Spleen (tissue), 11 donors: ENCODE results near the gene ADAP1. TPM values are rescaled to one million over a fixed set of nuclear protein-coding genes. Genes with fewer than 3 reads are reported as not detected.

ENCODE experiments used
- DNase-seq: peaks from one replicate; pipeline ENCODE4 v3.0.0-alpha.2; 2020
- H3K27ac ChIP-seq, 8 donors: fragments of 200-600 bp; sonication (generic) in 7 of 8; 1 replicate in 4 of 8; 2 replicates in 4 of 8; pipeline versions ENCODE4 v1.5.0 to v1.8.0; 2016 to 2021; ENCODE audit warnings: inconsistent platforms in 4 of 8, mild to moderate bottlenecking in 4 of 8, moderate library complexity in 1 of 8
- H3K27me3 ChIP-seq, 7 donors: fragments of 200-600 bp; sonication (generic) in 6 of 7; replicated peaks in 1 of 7; 1 replicate in 4 of 7; 2 replicates in 3 of 7; pipeline versions ENCODE4 v1.5.0 to v1.8.0; 2016 to 2021; ENCODE audit warnings: inconsistent platforms in 3 of 7, mild to moderate bottlenecking in 1 of 7
- H3K36me3 ChIP-seq, 6 donors: fragments of 200-600 bp; sonication (generic) in 5 of 6; 1 replicate in 4 of 6; 2 replicates in 2 of 6; pipeline versions ENCODE4 v1.5.0 to v1.8.0; 2016 to 2021; ENCODE audit warnings: inconsistent platforms in 2 of 6
- H3K4me1 ChIP-seq, 6 donors: fragments of 200-600 bp; sonication (generic) in 5 of 6; 1 replicate in 3 of 6; 2 replicates in 3 of 6; pipeline versions ENCODE4 v1.5.0 to v1.8.0; 2016 to 2021; ENCODE audit warnings: inconsistent platforms in 3 of 6
- H3K4me3 ChIP-seq, 8 donors: fragments of 200-600 bp; sonication (generic) in 7 of 8; 1 replicate in 4 of 8; 2 replicates in 4 of 8; pipeline versions ENCODE4 v1.5.0 to v1.8.0; 2016 to 2021; ENCODE audit warnings: inconsistent platforms in 4 of 8, mild to moderate bottlenecking in 4 of 8, moderate library complexity in 2 of 8
- H3K9me3 ChIP-seq, 8 donors: fragments of 200-600 bp; sonication (generic) in 7 of 8; 1 replicate in 4 of 8; 2 replicates in 4 of 8; pipeline versions ENCODE4 v1.5.0 to v1.8.0; 2016 to 2021; ENCODE audit warnings: inconsistent platforms in 4 of 8
- POLR2A ChIP-seq, 3 donors: fragments of 450-650 bp; IDR thresholded peaks; one replicate each; pipeline ENCODE4 v1.5.1; 2017; ENCODE audit warnings: antibody characterized with exemption in 3 of 3, mild to moderate bottlenecking in 1 of 3
- POLR2AphosphoS5 ChIP-seq, 3 donors: sonication (generic); formaldehyde crosslinking; IDR thresholded peaks; one replicate each; pipeline ENCODE4 v1.5.1; 2017; ENCODE audit warnings: antibody characterized with exemption in 3 of 3
- WGBS, 5 donors: extraction: QIAGEN DNeasy Blood & Tissue Kit in 3 of 5; methylation state at CpG; one replicate each; pipeline versions ENCODE4 v1.1.5 to v1.1.7; 2013 to 2018; 5-methylcytosine and 5-hydroxymethylcytosine counted together
- intact Hi-C: fragments of 100-400 bp; cut with DNase I; formaldehyde crosslinking; loops from one replicate; pipeline ENCODE4 v1.15.0; 2023; ENCODE audit warnings: low total_unique reads
- polyA plus RNA-seq, 3 donors: library from polyadenylated mRNA; stranded (reverse); fragments of 200-250 nt; gene quantifications; one replicate each; pipeline ENCODE4 v1.2.1, GENCODE V29; 2013
- total RNA-seq, 7 donors: library from RNA; depleted of rRNA in 3 of 7; stranded (reverse); fragments of >200 nt in 3 of 7; fragmentation: NEBNext Ultra II Directional in 4 of 7; extraction: Animal tissue kit (Norgen Biotek cat#: 25700) in 4 of 7; gene quantifications; one replicate each; pipeline versions ENCODE4 v1.1.0 to v1.2.1, GENCODE V29; 2016 to 2021
- TF ChIP-seq, protein P1 (sequence below), 11 experiments: fragments of 200-600 bp in 7 of 11; fragments of 450-650 bp in 4 of 11; sonication (generic) in 4 of 11; IDR thresholded peaks in 8 of 11; conservative IDR thresholded peaks in 3 of 11; 1 replicate in 7 of 11; 2 replicates in 4 of 11; pipeline versions ENCODE4 v1.4.0 to v1.8.0; 2016 to 2021; ENCODE audit warnings: antibody characterized with exemption in 11 of 11, inconsistent platforms in 4 of 11, mild to moderate bottlenecking in 1 of 11
- donor health status: healthy with polysubstance abuse.
- donor health status: DM: no; HTN: no; CAD: no; lungs with moderate emphysema.
- donor health status: DM: no; HTN: no; CAD: no.
- donor health status: Bipolar disorder and iron deficiency.
- donor health status: healthy.
- donor health status: DM: no; HTN: no; CAD: no.
- donor health status: DM: yes; HTN: yes; CAD: no.

Gene ADAP1
- total and polyA plus RNA-seq, 10 donors = 8.7 to 38.6 (median 22.7) TPM

DNA sequence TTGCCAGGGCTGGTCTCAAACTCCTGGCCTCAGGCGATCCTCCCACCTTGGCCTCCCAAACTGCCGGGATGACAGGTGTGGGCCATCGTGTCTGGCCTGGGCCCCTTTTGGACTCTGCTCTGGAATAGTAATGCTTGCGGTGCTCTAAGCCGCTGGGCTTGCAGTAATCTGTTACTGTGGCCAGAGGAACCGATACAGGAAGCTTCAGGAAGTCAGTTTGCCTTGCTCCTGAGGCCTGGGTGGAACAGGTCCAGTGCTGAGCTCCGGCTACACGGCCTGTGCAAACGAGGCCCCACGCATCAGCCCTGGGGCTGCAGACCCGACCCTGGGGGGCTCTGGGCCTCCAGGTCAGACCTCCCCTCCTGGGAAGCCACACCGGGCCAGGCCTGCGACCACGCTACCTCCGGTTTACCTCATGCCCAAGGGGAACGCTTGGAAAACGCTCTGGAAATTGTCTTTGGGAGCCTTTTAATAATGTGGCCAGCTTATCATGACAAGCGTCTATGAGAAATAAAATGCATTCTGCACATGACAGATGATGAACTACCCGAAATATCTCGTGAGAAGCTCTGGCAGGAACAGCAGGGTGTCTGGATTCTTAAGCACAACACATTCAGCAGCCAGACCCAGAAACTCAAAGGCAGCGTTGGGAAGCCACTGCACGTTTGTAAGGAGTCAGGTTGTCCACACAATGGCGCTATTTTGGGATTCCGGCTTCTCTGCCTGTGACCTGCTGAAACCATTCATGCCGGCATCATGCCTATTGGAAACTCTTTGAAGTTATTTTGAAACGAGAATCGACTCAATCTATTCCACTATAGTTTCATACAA is 10.1 kb upstream of the ADAP1 start:
- Histone ChIP-seq H3K27me3 (peaks cover 0 to 26% (median 0%) of the 10 kb centered on the region in 7 donors), H3K4me1 (peaks cover 17 to 60% (median 38%) of the 10 kb centered on the region in 6 donors), H3K36me3 (peaks cover 0 to 35% (median 32%) of the 10 kb centered on the region in 6 donors), H3K4me3 (no peak overlapping the region), H3K27ac (peak overlapping the region in 4 of 8 donors; percentile 32 to 71 (median 66)), H3K9me3 (no peaks in the 10 kb centered on the region)
- 33 to 54% (median 40%) methylated on average over 19 to 27 of the region's 27 CpGs for WGBS, 5 donors
- peak; percentile 73 for DNase-seq
- TF ChIP-seq, protein P1, sequence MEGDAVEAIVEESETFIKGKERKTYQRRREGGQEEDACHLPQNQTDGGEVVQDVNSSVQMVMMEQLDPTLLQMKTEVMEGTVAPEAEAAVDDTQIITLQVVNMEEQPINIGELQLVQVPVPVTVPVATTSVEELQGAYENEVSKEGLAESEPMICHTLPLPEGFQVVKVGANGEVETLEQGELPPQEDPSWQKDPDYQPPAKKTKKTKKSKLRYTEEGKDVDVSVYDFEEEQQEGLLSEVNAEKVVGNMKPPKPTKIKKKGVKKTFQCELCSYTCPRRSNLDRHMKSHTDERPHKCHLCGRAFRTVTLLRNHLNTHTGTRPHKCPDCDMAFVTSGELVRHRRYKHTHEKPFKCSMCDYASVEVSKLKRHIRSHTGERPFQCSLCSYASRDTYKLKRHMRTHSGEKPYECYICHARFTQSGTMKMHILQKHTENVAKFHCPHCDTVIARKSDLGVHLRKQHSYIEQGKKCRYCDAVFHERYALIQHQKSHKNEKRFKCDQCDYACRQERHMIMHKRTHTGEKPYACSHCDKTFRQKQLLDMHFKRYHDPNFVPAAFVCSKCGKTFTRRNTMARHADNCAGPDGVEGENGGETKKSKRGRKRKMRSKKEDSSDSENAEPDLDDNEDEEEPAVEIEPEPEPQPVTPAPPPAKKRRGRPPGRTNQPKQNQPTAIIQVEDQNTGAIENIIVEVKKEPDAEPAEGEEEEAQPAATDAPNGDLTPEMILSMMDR (IDR thresholded peaks at IDR 0.05 in 8 of 11, conservative IDR thresholded peaks at IDR 0.05 in 3 of 11) = no peak
- TF ChIP-seq POLR2A (IDR thresholded peaks at IDR 0.05) = no peak
- TF ChIP-seq POLR2AphosphoS5 (IDR thresholded peaks at IDR 0.05) = peak; percentile 16 to 74 (median 58)
- intact Hi-C loops = no loop called here

DNA sequence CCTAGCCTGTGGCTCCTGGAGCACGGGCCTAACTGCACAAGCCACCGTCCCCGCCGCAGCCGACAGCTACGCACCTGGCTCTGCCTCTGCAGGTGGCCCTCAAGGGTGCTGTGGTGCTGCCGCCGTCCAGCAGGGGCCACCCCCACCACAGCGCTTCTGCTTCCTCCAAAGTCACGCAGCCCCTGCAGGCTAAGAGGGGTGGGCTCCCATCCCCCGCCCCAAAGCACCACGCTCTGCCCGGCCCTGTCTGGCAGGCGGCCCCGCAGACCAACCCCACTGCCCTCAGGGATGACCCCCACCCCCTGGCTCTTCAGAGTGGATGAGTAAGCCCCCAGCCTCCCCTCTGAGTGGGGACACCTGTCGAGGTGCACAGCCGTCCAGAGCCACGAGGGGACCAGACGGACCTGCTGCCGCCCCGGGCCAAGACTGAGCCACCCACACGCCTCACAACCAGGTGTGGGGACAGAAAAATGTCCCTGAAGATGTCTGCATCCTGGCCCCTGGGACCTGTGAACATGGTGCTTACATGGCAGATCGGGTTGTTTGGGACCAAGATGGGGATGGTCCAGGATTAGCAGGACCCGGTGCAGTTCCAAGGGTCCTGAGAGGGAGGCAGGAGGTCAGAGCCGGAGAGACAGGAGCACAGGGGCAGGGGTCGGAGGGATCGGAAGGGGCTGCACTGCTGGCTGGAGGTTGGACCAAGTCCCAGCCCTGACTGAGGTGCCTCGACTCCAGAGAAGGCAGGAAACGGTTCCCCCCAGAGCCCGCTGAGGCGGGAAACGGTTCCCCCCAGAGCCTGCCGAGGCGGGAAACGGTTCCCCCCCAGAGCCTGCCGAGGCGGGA is 9.0 kb upstream of the ADAP1 start:
- intact Hi-C loops = no loop called here

DNA sequence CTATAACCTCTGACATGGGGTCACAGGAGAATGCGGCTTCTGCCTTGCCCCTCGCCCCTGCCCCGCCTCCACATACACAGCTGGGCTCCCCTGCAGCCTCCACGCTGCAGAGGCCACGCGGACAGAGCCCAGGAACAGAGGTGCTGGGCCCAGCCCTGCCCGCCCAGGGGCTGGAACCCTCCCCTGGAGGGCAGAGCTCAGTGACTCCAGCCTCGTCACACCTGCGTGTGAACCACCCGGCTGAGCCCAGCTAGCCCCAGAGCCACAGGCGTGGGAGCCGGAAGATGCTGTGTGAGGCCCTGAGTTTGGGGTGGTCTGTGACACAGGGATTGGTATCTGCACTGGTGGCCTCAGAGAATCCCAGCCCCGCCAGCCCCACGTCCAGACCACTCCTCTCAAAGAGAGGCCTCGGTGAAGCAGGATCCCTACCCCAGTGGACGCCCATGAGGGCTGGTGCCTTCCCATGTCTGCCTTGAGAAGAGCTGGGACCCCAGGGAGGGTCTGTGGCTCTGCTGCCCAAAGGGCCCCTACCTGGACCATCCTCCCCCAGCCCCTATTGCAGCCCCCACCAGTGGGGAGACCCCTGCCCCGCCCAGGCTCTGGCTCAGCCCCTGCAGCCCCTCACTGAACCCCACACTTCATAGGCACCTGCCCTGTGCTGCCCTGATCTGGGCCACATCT is 8.1 kb upstream of the ADAP1 start:
- TF ChIP-seq POLR2A (IDR thresholded peaks at IDR 0.05) (no peak), POLR2AphosphoS5 (IDR thresholded peaks at IDR 0.05) (peak in 1 of 3 donors; percentile 56)
- peaks cover 17 to 60% (median 39%) of the 10 kb centered on the region in 6 donors for H3K4me1 ChIP-seq
- no peak overlapping the region for H3K4me3 ChIP-seq
- 81 to 94% (median 89%) methylated on average over 11 to 17 of the region's 17 CpGs for WGBS, 5 donors
- peaks cover 0 to 46% (median 0%) of the 10 kb centered on the region in 7 donors for H3K27me3 ChIP-seq
- peak; percentile 74 for DNase-seq
- no peak overlapping the region for H3K27ac ChIP-seq
- peaks cover 0 to 14% (median 12%) of the 10 kb centered on the region in 6 donors for H3K36me3 ChIP-seq
- intact Hi-C loops = no loop called here
- no peaks in the 10 kb centered on the region for H3K9me3 ChIP-seq

More for the DNA sequence above, 9.0 kb upstream of the ADAP1 start:
- 18 to 22% (median 20%) methylated on average over 17 to 37 of the region's 37 CpGs for WGBS, 5 donors
- Histone ChIP-seq H3K4me1 (peaks cover 17 to 55% (median 33%) of the 10 kb centered on the region in 6 donors), H3K4me3 (no peak overlapping the region), H3K9me3 (no peaks in the 10 kb centered on the region), H3K27ac (no peak overlapping the region), H3K36me3 (peaks cover 0 to 23% (median 21%) of the 10 kb centered on the region in 6 donors), H3K27me3 (peaks cover 0 to 37% (median 0%) of the 10 kb centered on the region in 7 donors)
- DNase-seq = peak; percentile 76
- TF ChIP-seq POLR2AphosphoS5 (IDR thresholded peaks at IDR 0.05) = peak; percentile 38 to 69 (median 56)
- TF ChIP-seq, protein P1 (IDR thresholded peaks at IDR 0.05 in 8 of 11, conservative IDR thresholded peaks at IDR 0.05 in 3 of 11) = peak in 3 of 11 experiments; percentile 6 to 26 (median 24)
- no peak for TF ChIP-seq POLR2A (IDR thresholded peaks at IDR 0.05)
